Astrocyte of the spinal cord (primary cell): ENCODE data around the gene HEXA.
A peak's percentile ranks its signal among the peaks of the same experiment; 100 is the strongest.

Experiments used
- DNase-seq: peaks from one replicate; pipeline ENCODE4 v3.0.0; 2011; ENCODE audit warnings: low read depth, low spot score
- H3K4me3 ChIP-seq: 2 replicates; pipeline ENCODE4 v1.5.1; 2011; ENCODE audit warnings: low read depth, mild to moderate bottlenecking, low read length, moderate library complexity
- CTCF ChIP-seq: IDR thresholded peaks from 2 replicates; pipeline ENCODE4 v1.5.1; 2012; ENCODE audit warnings: low read depth, mild to moderate bottlenecking, low read length, inconsistent platforms
- in situ Hi-C: cut with HindIII; loops from 2 replicates; pipeline ENCODE4 v1.10.0; 2017; ENCODE audit warnings: low sequenced_read_pairs

Gene HEXA

GRCh38 chr15:72344602-72345001 lies 31.2 kb downstream of the HEXA start:
- in situ Hi-C loops, result no loop called here
- no peak overlapping the region for H3K4me3 ChIP-seq
- DNase-seq, result no peak
- no peak for TF ChIP-seq CTCF

DNA sequence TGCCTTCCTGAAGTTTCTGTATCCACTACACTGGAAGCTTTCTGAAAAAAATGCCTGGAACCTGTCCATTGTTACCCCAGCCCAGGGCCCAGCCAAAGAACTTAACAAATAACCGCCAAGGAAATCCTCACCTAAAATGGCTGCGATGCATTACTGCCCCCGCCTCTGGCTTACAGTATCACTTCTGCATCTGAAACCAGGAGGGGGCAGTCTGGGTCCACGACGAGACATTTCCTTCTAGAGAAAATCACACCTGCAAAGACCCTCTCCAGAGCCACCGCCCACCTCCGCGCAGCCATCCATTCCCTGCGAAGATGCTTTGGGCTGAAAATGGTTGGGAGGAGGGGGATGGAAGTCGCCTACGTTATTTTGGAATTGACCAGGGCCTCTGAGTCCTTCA lies 33.4 kb downstream of the HEXA start:
- TF ChIP-seq CTCF, result peak; percentile 42
- in situ Hi-C loops, result no loop called here
- DNase-seq, result no peak
- H3K4me3 ChIP-seq, result no peak overlapping the region

- peak; percentile 24 for TF ChIP-seq CTCF
Measured at GRCh38 chr15:72341361-72341760, 34.5 kb downstream of the HEXA start.

DNA sequence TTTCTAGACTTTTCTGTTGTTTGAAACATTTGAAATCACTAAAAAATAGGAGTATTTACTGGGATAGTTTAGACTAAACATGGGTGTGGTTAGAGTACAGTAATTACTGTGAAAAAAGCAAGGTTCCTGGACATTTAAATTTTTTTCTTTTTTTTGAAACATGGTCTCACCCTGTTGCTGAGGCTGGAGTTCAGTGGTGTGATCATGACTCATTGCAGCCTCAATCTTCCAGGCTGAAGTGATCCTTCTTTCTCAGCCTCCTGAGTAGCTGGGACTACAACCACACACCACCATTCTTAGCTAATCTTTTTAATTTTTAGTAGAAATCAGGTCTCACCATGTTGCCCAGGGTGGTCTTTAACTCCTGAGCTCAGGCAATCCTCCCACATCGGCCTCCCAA lies 35.4 kb downstream of the HEXA start:
- H3K4me3 ChIP-seq, result no peak overlapping the region
- no peak for TF ChIP-seq CTCF
- no peak for DNase-seq
- in situ Hi-C loops, result no loop called here

More at GRCh38 chr15:72341361-72341760, 34.5 kb downstream of the HEXA start:
- in situ Hi-C loops, result no loop called here
- DNase-seq, result no peak
- H3K4me3 ChIP-seq, result no peak overlapping the region

DNA sequence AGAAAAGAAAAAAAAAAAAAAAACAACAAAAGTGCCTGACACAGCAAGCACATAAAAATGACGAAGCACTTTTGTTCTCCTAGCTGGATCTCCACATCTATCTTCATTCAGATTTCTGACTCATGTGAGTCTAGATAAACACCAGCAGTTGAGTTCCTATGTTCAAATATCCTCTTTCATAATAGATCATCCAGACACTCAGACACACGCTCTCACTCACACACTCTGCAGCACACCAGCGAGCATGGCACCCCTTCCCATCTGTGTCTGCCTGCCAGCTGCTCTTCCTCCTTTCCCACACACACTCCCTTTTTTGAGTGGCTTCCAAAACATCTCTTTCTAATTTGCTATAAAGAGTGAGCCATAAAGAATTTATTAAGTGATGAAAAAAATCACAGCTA lies 36.0 kb downstream of the HEXA start:
- in situ Hi-C loops, result no loop called here
- TF ChIP-seq CTCF, result no peak

DNA sequence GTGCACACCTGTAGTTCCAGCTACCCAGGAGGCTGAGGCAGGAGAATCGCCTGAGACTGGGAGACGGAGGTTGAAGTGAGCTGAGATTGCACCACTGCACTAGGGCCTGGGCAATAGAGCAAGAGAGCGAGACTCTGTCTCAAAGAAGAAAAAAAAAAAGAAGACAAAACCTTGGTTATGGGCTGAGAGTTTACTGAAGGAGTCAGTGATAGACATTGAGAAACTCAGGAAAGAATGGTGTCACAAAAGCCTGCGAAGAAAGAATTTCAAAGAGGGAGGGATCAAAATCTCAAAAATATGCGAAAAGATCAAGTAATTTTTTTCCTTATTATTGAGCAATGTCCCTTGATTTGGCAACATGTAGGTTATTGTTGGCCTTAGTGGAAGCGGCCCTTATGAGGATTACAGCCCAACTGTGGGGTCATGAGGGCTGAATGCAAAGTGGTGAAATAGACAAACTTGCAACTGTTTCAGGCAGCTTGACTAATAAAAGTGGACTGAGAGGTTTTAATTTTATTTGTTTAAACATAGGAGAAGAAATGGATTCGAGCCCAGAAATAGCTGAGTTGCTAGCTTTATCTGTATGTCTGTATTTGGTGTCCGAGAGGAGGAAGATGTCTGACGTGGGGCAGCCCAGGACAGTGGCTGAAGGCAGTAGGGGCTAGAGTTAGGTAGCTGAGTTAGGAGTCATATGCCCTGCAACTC lies 37.0 kb downstream of the HEXA start:
- no peak for TF ChIP-seq CTCF
- in situ Hi-C loops, result no loop called here
- H3K4me3 ChIP-seq, result no peak overlapping the region
- DNase-seq, result peak; percentile 26

More for the DNA sequence above, 36.0 kb downstream of the HEXA start:
- no peak overlapping the region for H3K4me3 ChIP-seq
- DNase-seq, result peak; percentile 80

DNA sequence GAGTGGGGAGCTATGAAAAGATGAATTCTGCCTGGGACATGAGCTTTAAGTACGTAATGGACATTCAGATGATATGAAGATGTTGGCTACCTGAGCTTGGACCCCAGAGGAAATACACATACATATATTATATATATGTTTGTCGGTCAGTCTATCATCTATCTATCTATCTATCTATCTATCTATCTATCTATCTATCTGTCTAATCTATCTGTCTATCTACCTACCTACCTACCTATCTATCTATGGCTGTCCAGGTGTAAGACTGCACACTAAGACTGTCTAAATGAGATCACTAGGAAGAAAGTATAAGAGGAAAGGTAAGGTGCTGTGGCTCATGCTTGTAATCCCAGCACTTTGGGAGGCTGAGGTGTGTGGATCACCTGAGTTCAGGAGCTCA lies 37.7 kb downstream of the HEXA start:
- in situ Hi-C loops, result no loop called here
- no peak for TF ChIP-seq CTCF
- no peak for DNase-seq
- no peak overlapping the region for H3K4me3 ChIP-seq
